H1 (cell line): ENCODE measurements around the gene RNF113B. TPM values are rescaled to one million over a fixed set of nuclear protein-coding genes. Genes with fewer than 3 reads are reported as not detected.

Experiments used
- CTCF ChIA-PET: fragments of 300-600 bp; sonication (Branson Sonifier 250); formaldehyde crosslinking; loops from one replicate; lab custom pipeline; 2021; ENCODE audit not compliant: partially characterized antibody; lab: Charles Lee
- POLR2A ChIA-PET: fragments of 300-600 bp; sonication (Branson Sonifier 250); formaldehyde crosslinking; loops from one replicate; lab custom pipeline; 2021; ENCODE audit warnings: inconsistent platforms; ENCODE audit not compliant: partially characterized antibody; lab: Charles Lee
- DNase-seq, 2 experiments: peaks; one replicate each; pipeline versions ENCODE4 v3.0.0 to v3.0.0-alpha.2; 2010 to 2022; ENCODE audit warnings: low spot score in 2 of 2, low read depth in 1 of 2, mixed read lengths in 1 of 2
- FAIRE-seq: peaks from 2 replicates; lab custom pipeline; 2011; peaks lifted over from hg19 to GRCh38; lab: Jason Lieb, UNC
- H2AFZ ChIP-seq: 2 replicates; pipeline ENCODE4 v1.8.1; 2012; ENCODE audit warnings: low read length, inconsistent platforms
- H2AK5ac ChIP-seq: 2 replicates; pipeline ENCODE4 v1.6.1; 2013; ENCODE audit warnings: low read depth, low read length
- H2BK120ac ChIP-seq: replicated peaks from 2 replicates; pipeline ENCODE3; 2013; ENCODE audit warnings: low read depth, low read length, inconsistent platforms
- H2BK12ac ChIP-seq: 2 replicates; pipeline ENCODE4 v1.6.1; 2013; ENCODE audit warnings: low read depth, low read length
- H2BK15ac ChIP-seq: 2 replicates; pipeline ENCODE4 v1.6.1; 2013; ENCODE audit warnings: low read length
- H2BK20ac ChIP-seq: 2 replicates; pipeline ENCODE4 v1.6.1; 2013; ENCODE audit warnings: low read length
- H2BK5ac ChIP-seq: 2 replicates; pipeline ENCODE4 v1.6.1; 2013; ENCODE audit warnings: low read depth, low read length
- H3K14ac ChIP-seq: 2 replicates; pipeline ENCODE4 v1.6.1; 2013; ENCODE audit warnings: inconsistent platforms; ENCODE audit not compliant: insufficient read length
- H3K18ac ChIP-seq: 2 replicates; pipeline ENCODE4 v1.6.1; 2013; ENCODE audit warnings: low read length; ENCODE audit errors: extremely low read depth
- H3K23ac ChIP-seq: 2 replicates; pipeline ENCODE4 v1.6.1; 2013; ENCODE audit warnings: inconsistent platforms; ENCODE audit not compliant: insufficient read length
- H3K23me2 ChIP-seq: 2 replicates; pipeline ENCODE4 v1.6.1; 2013; ENCODE audit warnings: low read depth, low read length
- H3K27ac ChIP-seq: 2 replicates; pipeline ENCODE4 v1.6.1; 2011; ENCODE audit warnings: low read depth, low read length, inconsistent platforms
- H3K27me3 ChIP-seq, 4 experiments: replicated peaks in 1 of 4; 1 replicate in 1 of 4; 2 replicates in 3 of 4; pipeline versions ENCODE4 v1.6.1 to v1.8.1; 2011 to 2013; ENCODE audit warnings: low read length in 3 of 4, mild to moderate bottlenecking in 3 of 4, inconsistent platforms in 2 of 4, mixed read lengths in 2 of 4, moderate library complexity in 1 of 4; ENCODE audit not compliant: control insufficient read depth in 3 of 4, insufficient read depth in 3 of 4; ENCODE audit errors: extremely low read depth in 1 of 4
- H3K36me3 ChIP-seq, 4 experiments: 2 replicates each; pipeline versions ENCODE4 v1.6.1 to v1.8.1; 2011 to 2013; ENCODE audit warnings: mild to moderate bottlenecking in 4 of 4, low read length in 3 of 4, moderate library complexity in 2 of 4, control low read depth in 1 of 4, inconsistent platforms in 1 of 4; ENCODE audit not compliant: insufficient read depth in 4 of 4, control insufficient read depth in 2 of 4
- H3K4ac ChIP-seq: replicated peaks from 2 replicates; pipeline ENCODE3; 2013; ENCODE audit warnings: low read length, low read depth, mixed read lengths, inconsistent platforms; ENCODE audit not compliant: insufficient read length
- H3K4me1 ChIP-seq, 4 experiments: replicated peaks in 1 of 4; 1 replicate in 1 of 4; 2 replicates in 3 of 4; pipeline versions ENCODE4 v1.6.1 to v1.8.1; 2011 to 2013; ENCODE audit warnings: low read length in 3 of 4, inconsistent platforms in 2 of 4, mixed read lengths in 1 of 4; ENCODE audit not compliant: insufficient read depth in 4 of 4, control insufficient read depth in 3 of 4
- H3K4me2 ChIP-seq, 2 experiments: 2 replicates each; pipeline versions ENCODE4 v1.6.1 to v1.8.1; 2011 to 2013; ENCODE audit warnings: low read depth in 2 of 2, low read length in 2 of 2, control low read depth in 1 of 2, inconsistent platforms in 1 of 2, mild to moderate bottlenecking in 1 of 2; ENCODE audit not compliant: insufficient read depth in 1 of 2
- H3K4me3 ChIP-seq, 4 experiments: fragments of 200-600, 300-600 bp in 1 of 4; sonication (generic), shearing (Covaris generic), sonication (Bioruptor Twin) in 1 of 4; 2 replicates each; pipeline versions ENCODE4 v1.5.1 to v1.8.1; 2011 to 2016; ENCODE audit warnings: low read length in 4 of 4, low read depth in 3 of 4, control low read depth in 2 of 4, inconsistent platforms in 2 of 4, mild to moderate bottlenecking in 2 of 4, mixed read lengths in 1 of 4, moderate library complexity in 1 of 4; ENCODE audit not compliant: insufficient read depth in 2 of 4; ENCODE audit errors: extremely low read depth in 1 of 4
- H3K56ac ChIP-seq: replicated peaks from 2 replicates; pipeline ENCODE3; 2013; ENCODE audit warnings: low read depth, mild to moderate bottlenecking, mixed read lengths, low read length, inconsistent platforms; ENCODE audit not compliant: insufficient read length
- H3K79me1 ChIP-seq: 2 replicates; pipeline ENCODE4 v1.6.1; 2013; ENCODE audit warnings: low read depth, low read length, control low read depth
- H3K79me2 ChIP-seq, 2 experiments: 2 replicates each; pipeline versions ENCODE4 v1.6.1 to v1.8.1; 2012 to 2013; ENCODE audit warnings: low read length in 2 of 2, mild to moderate bottlenecking in 2 of 2, inconsistent platforms in 1 of 2; ENCODE audit not compliant: insufficient read depth in 2 of 2, control insufficient read depth in 1 of 2
- H3K9ac ChIP-seq, 4 experiments: replicated peaks in 1 of 4; 1 replicate in 1 of 4; 2 replicates in 3 of 4; pipeline versions ENCODE4 v1.6.1 to v1.8.1; 2011 to 2013; ENCODE audit warnings: low read depth in 3 of 4, low read length in 3 of 4, control low read depth in 2 of 4, mild to moderate bottlenecking in 2 of 4, moderate library complexity in 2 of 4, inconsistent platforms in 1 of 4; ENCODE audit errors: extremely low read depth in 1 of 4
- H3K9me3 ChIP-seq, 2 experiments: 2 replicates each; pipeline versions ENCODE4 v1.6.1 to v1.8.1; 2012 to 2013; ENCODE audit warnings: mild to moderate bottlenecking in 2 of 2, moderate library complexity in 2 of 2, control low read depth in 1 of 2, inconsistent platforms in 1 of 2, low read depth in 1 of 2, low read length in 1 of 2, mixed read lengths in 1 of 2; ENCODE audit not compliant: insufficient read depth in 2 of 2
- H4K20me1 ChIP-seq, 2 experiments: replicated peaks in 1 of 2; 2 replicates each; pipeline versions ENCODE3 to v1.8.1; 2011 to 2013; ENCODE audit warnings: inconsistent platforms in 2 of 2, low read length in 2 of 2, mild to moderate bottlenecking in 1 of 2; ENCODE audit not compliant: insufficient read depth in 2 of 2, control insufficient read depth in 1 of 2
- H4K5ac ChIP-seq: 2 replicates; pipeline ENCODE4 v1.6.1; 2013; ENCODE audit warnings: low read length, low read depth, mixed read lengths, inconsistent platforms; ENCODE audit not compliant: insufficient read length
- H4K8ac ChIP-seq: 2 replicates; pipeline ENCODE4 v1.8.0; 2013; ENCODE audit warnings: mild to moderate bottlenecking, moderate library complexity, low read length, inconsistent platforms; ENCODE audit not compliant: insufficient read depth; ENCODE audit errors: extremely low read depth
- H4K91ac ChIP-seq: replicated peaks from 2 replicates; pipeline ENCODE3; 2013; ENCODE audit warnings: low read length, mixed read lengths, inconsistent platforms; ENCODE audit not compliant: insufficient read length
- FOSL1 ChIP-seq: IDR thresholded peaks from 2 replicates; pipeline ENCODE4 v1.6.1; 2011; ENCODE audit warnings: mild to moderate bottlenecking, low read depth, low read length, moderate library complexity; ENCODE audit not compliant: insufficient read depth
- RBBP5 ChIP-seq: IDR thresholded peaks from 2 replicates; pipeline ENCODE4 v1.7.1; 2012; ENCODE audit warnings: low read depth, mild to moderate bottlenecking, inconsistent platforms, low read length, moderate library complexity, borderline replicate concordance
- TBP ChIP-seq: IDR thresholded peaks from 2 replicates; pipeline ENCODE4 v1.6.1; 2011; ENCODE audit warnings: low read depth, low read length, improper control_type of control experiment
- WGBS, 2 experiments: shearing (Covaris generic) in 1 of 2; methylation state at CpG; one replicate each; pipeline versions ENCODE4 v1.1.6 to v1.1.7; 2013 to 2015; ENCODE audit warnings: low lambda C conversion rate in 2 of 2, mixed read lengths in 2 of 2, inconsistent platforms in 1 of 2, low coverage in 1 of 2, missing lambda C conversion rate in 1 of 2; ENCODE audit not compliant: insufficient replicate concordance in 2 of 2, insufficient coverage in 1 of 2, insufficient read length in 1 of 2; ENCODE audit errors: extremely low coverage in 1 of 2, missing lambda C conversion rate in 1 of 2; 5-methylcytosine and 5-hydroxymethylcytosine counted together
- polyA plus RNA-seq, 7 experiments: library from polyadenylated mRNA; depleted of rRNA in 3 of 7; stranded (reverse) in 5 of 7; unstranded in 2 of 7; fragments of >200 nt in 5 of 7; fragments of 200-250 nt in 2 of 7; gene quantifications; 1 replicate in 5 of 7; 2 replicates in 1 of 7; 4 replicates in 1 of 7; pipeline versions ENCODE4 v1.2.1 to v1.2.3, GENCODE V29; 2011 to 2013; ENCODE audit warnings: missing spikeins in 2 of 7, mixed read lengths in 2 of 7
- total RNA-seq: library from RNA; stranded (reverse); fragmentation: NEBNext Ultra II Directional; extraction: Animal tissue kit (Norgen Biotek cat#: 25700); gene quantifications from 2 replicates; pipeline ENCODE4 v1.2.1, GENCODE V29; 2021

Gene RNF113B
- total and polyA plus RNA-seq, 2 of the 8 experiments (the other 6 are each of a cell fraction or from before 2014, with no cell fraction given), result not detected

GRCh38 chr13:98182589-98182988 lies 5.5 kb upstream of the RNF113B start:
- H3K14ac ChIP-seq, result no peak overlapping the region
- H2BK20ac ChIP-seq, result no peak overlapping the region
- 89% methylated on average over 3 of the region's 3 CpGs; no CpG with 5 or more reads in 1 of the 2 experiments for WGBS, 2 experiments
- H3K56ac ChIP-seq, result no peak overlapping the region
- no peak overlapping the region for H3K23ac ChIP-seq
- H2BK12ac ChIP-seq, result no peak overlapping the region
- H3K23me2 ChIP-seq, result no peaks in the 10 kb centered on the region
- ChIA-PET CTCF (interaction anchor here (1.5 kb wide), 1 partner anchor 9 kb away, joined by 6 read pairs; no protein-coding TSS in a partner anchor), POLR2A (interaction anchor here (1.2 to 1.6 kb wide), 2 partner anchors 9 to 18 kb away, joined by 4 to 6 read pairs; no protein-coding TSS in a partner anchor)
- H3K4me2 ChIP-seq, result no peak overlapping the region
- no peak overlapping the region for H3K4me3 ChIP-seq
- H3K4ac ChIP-seq, result no peak overlapping the region
- H2BK15ac ChIP-seq, result no peak overlapping the region
- H3K36me3 ChIP-seq, result peaks cover 0 to 2% (median 0%) of the 10 kb centered on the region in 4 experiments; a peak in 1 of 8 replicates
- peaks cover 4% of the 10 kb centered on the region; the same call in 1 of the 2 replicates for H3K79me1 ChIP-seq
- H3K79me2 ChIP-seq, result peaks cover 0 to 70% of the 10 kb centered on the region in 2 experiments; a peak in 2 of 4 replicates
- H3K9me3 ChIP-seq, result no peaks in the 10 kb centered on the region
- peaks cover 0 to 3% of the 10 kb centered on the region in 2 experiments for H4K20me1 ChIP-seq
- no peak overlapping the region for H4K5ac ChIP-seq
- no peak overlapping the region for H3K27ac ChIP-seq
- no peak overlapping the region for H4K91ac ChIP-seq
- FAIRE-seq, result no peak
- no peak for TF ChIP-seq TBP
- no peak for TF ChIP-seq RBBP5
- no peak for TF ChIP-seq FOSL1
- DNase-seq, result no peak
- no peak overlapping the region for H3K18ac ChIP-seq
- H4K8ac ChIP-seq, result no peak overlapping the region
- peaks cover 0 to 4% (median 0%) of the 10 kb centered on the region in 4 experiments; a peak in 2 of 7 replicates for H3K4me1 ChIP-seq
- no peak overlapping the region for H2BK120ac ChIP-seq
- no peak overlapping the region for H2BK5ac ChIP-seq
- H3K27me3 ChIP-seq, result no peaks in the 10 kb centered on the region
- H2AFZ ChIP-seq, result no peak overlapping the region
- H3K9ac ChIP-seq, result no peak overlapping the region
- H2AK5ac ChIP-seq, result no peak overlapping the region
